GM19239 (cell line): ENCODE results near the gene INPP4A.

ENCODE experiments used
- DNase-seq: peaks from one replicate; pipeline ENCODE4 v3.0.0; 2011; ENCODE audit warnings: low spot score; ENCODE audit not compliant: insufficient read length
- FAIRE-seq: peaks from 2 replicates; lab custom pipeline; 2011; peaks lifted over from hg19 to GRCh38; lab: Jason Lieb, UNC

Gene INPP4A

GRCh38 chr2:98507891-98508708, 63.4 kb downstream of the INPP4A start:
- FAIRE-seq (no peak), DNase-seq (no peak)

DNA sequence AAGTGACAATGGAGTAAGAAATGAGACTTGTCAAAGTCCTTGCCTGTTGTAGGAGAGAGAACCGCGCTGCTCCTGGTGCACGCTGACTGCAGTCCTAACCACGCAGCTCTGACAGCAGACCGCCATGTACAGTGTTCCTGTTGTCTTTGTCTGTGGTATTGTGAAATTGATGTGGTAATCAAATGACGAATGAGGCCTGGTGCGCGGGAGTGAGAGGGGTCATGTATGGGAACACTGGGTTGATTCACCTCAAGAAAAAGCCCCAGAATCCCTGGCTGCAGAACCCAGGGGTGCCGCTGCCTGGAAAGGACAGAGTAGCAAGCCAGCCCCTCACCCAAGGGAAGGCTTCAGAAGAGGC, 64.0 kb downstream of the INPP4A start:
- no peak for DNase-seq
- no peak for FAIRE-seq

- DNase-seq (no peak), FAIRE-seq (no peak)
These were observed 65.1 kb downstream of the INPP4A start for GRCh38 chr2:98509542-98510321.

DNA sequence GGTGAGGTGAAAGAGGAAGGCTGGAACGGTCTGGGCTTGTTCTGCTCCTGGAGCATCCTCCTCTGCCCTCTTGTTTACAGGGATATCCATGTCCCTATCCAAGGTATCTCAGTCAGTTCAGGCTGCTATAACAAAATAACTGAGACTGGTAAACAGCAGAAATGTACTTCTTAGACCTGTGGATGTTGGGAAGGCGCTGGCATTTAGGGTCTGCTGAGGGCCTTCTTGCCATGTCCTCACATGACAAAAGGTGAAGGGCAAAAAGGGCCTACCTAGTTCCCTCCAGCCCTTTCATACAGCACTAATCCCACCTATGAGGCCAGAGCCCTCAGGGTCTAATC, 65.6 kb downstream of the INPP4A start:
- FAIRE-seq, result no peak
- no peak for DNase-seq

GRCh38 chr2:98511981-98512380, 67.3 kb downstream of the INPP4A start:
- FAIRE-seq (no peak), DNase-seq (no peak)

- FAIRE-seq (no peak), DNase-seq (no peak)
These were observed 68.0 kb downstream of the INPP4A start for GRCh38 chr2:98512699-98513098.

- DNase-seq (no peak), FAIRE-seq (no peak)
These were observed 69.5 kb downstream of the INPP4A start for GRCh38 chr2:98514096-98514639.

DNA sequence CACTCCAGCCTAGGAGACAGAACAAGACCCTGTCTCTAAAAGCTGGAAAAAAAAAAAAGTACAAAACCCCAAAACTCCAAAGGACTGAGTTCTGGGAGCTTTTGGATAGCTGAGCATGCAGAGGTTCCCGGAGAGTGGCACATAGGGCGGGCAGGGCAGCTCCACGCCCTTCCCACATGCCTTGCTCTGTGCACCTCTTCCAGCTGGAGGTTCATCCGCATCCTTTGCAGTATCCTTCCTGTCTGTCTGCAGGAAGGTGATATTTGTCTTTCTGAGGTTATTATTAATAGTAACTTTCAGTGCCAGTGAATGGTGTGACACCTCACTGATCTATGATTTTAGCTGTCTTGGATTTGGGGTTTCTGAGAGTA, 70.2 kb downstream of the INPP4A start:
- DNase-seq (no peak), FAIRE-seq (peak; percentile 66)

- DNase-seq, result no peak
- FAIRE-seq, result no peak
These were observed 70.8 kb downstream of the INPP4A start for GRCh38 chr2:98515250-98515991.

GRCh38 chr2:98516571-98516970, 71.9 kb downstream of the INPP4A start:
- FAIRE-seq (no peak), DNase-seq (no peak)

GRCh38 chr2:98517636-98518035, 73.0 kb downstream of the INPP4A start:
- no peak for DNase-seq
- no peak for FAIRE-seq

DNA sequence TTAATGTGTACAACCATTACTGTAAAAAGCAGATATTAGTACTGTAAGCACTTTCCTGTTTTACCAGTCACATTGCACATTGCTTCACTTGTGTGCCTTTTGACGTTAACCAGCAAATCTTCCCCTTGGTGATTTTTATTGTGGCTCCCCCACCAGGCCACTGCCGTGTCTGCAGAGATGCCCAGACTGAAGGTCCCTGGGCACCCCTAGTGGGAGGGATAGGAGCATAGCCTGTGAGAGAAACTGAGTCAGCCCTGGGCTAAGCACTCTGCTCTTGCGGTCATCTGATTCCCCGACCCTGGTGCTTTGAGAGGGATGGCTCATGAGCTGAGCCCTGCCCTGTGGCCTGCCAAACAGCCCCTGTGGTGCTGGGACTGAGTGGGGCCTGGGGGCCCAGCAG, 73.4 kb downstream of the INPP4A start:
- no peak for FAIRE-seq

GRCh38 chr2:98519156-98519555, 74.5 kb downstream of the INPP4A start:
- DNase-seq, result no peak
- FAIRE-seq, result no peak

More for the DNA sequence above, 73.4 kb downstream of the INPP4A start:
- DNase-seq, result peak; percentile 31

- no peak for FAIRE-seq
These were observed 75.2 kb downstream of the INPP4A start for GRCh38 chr2:98519851-98520250.

GRCh38 chr2:98520806-98521205, 76.1 kb downstream of the INPP4A start:
- DNase-seq (no peak), FAIRE-seq (no peak)

More at GRCh38 chr2:98519851-98520250, 75.2 kb downstream of the INPP4A start:
- DNase-seq, result no peak

GRCh38 chr2:98521266-98521665, 76.6 kb downstream of the INPP4A start:
- DNase-seq (no peak), FAIRE-seq (no peak)

DNA sequence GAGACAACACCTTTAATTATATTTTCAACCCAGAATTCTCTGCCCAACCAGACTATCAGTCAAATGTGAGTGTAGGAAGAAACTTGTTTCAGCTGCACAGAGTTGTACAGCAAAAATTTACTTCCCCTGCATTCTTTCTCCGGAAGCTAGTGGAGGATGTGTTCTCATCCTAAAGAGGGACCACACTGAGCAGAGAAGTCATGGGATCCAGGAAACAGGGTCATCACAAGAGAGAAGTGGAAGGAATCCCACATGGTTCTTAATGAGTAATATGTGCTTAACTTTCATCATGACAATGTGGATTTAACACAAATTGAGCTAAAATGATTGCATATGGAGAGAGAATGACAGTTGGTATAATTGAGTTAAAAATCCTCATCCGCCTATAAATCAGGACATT, 78.2 kb downstream of the INPP4A start:
- FAIRE-seq (no peak), DNase-seq (no peak)

DNA sequence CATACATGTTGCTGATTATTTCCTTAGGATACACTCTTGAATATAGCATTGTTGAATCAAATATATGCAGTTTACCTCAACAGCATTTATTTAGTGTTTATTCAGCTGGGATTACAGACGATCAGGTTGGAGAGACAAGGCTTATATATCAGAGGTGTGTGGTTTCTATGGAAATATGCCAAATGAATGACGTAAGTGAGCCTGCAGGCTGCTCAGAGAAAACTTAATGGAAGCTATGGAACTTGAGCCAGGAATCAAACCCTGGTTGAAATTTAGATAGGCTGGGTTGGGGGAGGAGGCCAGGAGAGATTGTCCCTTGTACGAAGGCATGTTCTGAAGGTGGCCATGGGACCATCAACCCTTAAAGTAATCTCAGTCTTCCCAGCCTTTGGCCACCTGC, 79.5 kb downstream of the INPP4A start:
- FAIRE-seq (no peak), DNase-seq (no peak)

DNA sequence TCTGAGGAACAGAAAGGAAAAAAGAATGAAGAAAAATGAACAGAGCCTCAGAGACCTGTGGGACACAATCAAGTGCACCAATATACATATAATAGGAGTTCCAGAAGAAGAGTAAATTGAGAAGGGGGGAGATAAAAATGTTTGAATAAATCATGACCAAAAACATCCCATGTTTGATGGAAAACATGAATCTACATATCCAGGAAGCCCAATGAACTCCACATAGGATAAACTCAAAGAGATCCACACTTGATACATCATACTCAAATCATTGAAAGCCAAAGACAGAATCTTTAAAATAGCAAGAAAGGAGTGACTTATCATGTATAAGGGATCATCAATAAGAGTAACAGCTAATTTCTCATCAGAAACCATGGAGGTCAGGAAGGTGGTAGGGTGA, 83.7 kb downstream of the INPP4A start:
- FAIRE-seq (no peak), DNase-seq (no peak)

DNA sequence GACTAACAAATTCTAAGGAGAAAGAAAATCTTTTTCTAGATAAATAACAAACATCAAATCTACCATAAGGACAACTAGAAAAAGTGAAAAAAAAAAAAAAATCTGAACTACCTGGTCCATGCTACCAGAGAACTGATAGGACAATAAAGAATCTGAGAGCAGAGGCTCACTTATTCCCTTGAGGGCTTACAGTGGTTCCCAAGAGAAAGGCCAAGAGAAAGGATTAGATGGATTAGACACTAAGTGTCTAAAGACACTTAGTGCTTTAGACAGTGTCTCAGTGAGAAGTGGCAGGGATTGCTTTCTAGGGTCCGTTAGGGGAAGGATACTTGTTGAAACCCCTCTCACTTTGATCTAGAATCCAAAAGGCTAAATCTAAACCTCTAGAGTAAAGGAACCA, 85.5 kb downstream of the INPP4A start:
- no peak for FAIRE-seq

DNA sequence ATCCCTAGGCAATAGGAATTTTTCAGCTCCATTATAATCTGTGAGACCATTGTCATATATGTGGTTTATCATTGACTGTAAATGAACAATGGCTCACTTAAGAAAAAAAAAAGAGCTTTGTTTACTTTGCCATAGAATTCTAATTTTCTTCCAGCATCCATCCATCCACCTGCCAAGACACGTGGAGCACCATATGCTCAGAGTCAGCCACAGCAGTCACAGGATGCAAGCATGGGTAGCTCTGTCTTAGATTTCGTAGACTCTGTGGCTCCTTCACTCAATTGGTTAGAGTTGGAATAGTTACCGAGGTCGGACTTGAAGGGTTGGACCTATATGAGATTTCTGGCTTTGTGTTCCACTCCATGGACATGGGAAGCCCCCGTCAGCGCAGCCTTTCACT, 88.1 kb downstream of the INPP4A start:
- FAIRE-seq, result peak; percentile 26
- no peak for DNase-seq

More for the DNA sequence above, 85.5 kb downstream of the INPP4A start:
- DNase-seq, result no peak
